HG03097 (cell line): ENCODE results near the gene GPR89A.
"Not testable (repeated sequence)": the region's sequence is repeated elsewhere in the genome, so short reads cannot be mapped to it uniquely, and the experiment has no call there.

Source experiments
- ATAC-seq: cut with Tn5 transposase; IDR thresholded peaks from one replicate; pipeline ENCODE4 v1.9.1; 2021; ENCODE audit not compliant: unreplicated experiment, low FRiP score

GPR89A gene

GRCh38 chr1:145607833-145608733 lies at the start of gene GPR89A:
TSS of gene GPR89A (plus strand) at chr1:145607988. CDS start at chr1:145608134, 146 bp downstream.
- peak; percentile 88 for ATAC-seq

- not testable (repeated sequence) for ATAC-seq
Observed at GRCh38 chr1:145586820-145587219, 21.0 kb upstream of the GPR89A start.

- ATAC-seq: not testable (repeated sequence)
Observed at GRCh38 chr1:145590806-145591205, 17.0 kb upstream of the GPR89A start.

- not testable (repeated sequence) for ATAC-seq
Observed at GRCh38 chr1:145592347-145592746, 15.4 kb upstream of the GPR89A start.

- not testable (repeated sequence) for ATAC-seq
Observed at GRCh38 chr1:145595421-145595820, 12.4 kb upstream of the GPR89A start.

- not testable (repeated sequence) for ATAC-seq
Observed at GRCh38 chr1:145596236-145596635, 11.6 kb upstream of the GPR89A start.

- ATAC-seq: not testable (repeated sequence)
Observed at GRCh38 chr1:145599426-145599825, 8.4 kb upstream of the GPR89A start.

GRCh38 chr1:145601593-145601992 lies 6.2 kb upstream of the GPR89A start:
- no peak for ATAC-seq

GRCh38 chr1:145606840-145607239 lies 948 bp upstream of the GPR89A start:
- ATAC-seq: not testable (repeated sequence)

GRCh38 chr1:145607289-145607688 lies 499 bp upstream of the GPR89A start:
- ATAC-seq: not testable (repeated sequence)

- ATAC-seq: not testable (repeated sequence)
Observed at GRCh38 chr1:145610744-145611143, 3.0 kb downstream of the GPR89A start.

- not testable (repeated sequence) for ATAC-seq
Observed at GRCh38 chr1:145620073-145620472, 12.3 kb downstream of the GPR89A start.

- not testable (repeated sequence) for ATAC-seq
Observed at GRCh38 chr1:145622177-145622576, 14.4 kb downstream of the GPR89A start.

- ATAC-seq: not testable (repeated sequence)
Observed at GRCh38 chr1:145636237-145636636, 28.4 kb downstream of the GPR89A start.

GRCh38 chr1:145641886-145642285 lies 34.1 kb downstream of the GPR89A start:
- not testable (repeated sequence) for ATAC-seq

- not testable (repeated sequence) for ATAC-seq
Observed at GRCh38 chr1:145643990-145644389, 36.2 kb downstream of the GPR89A start.

GRCh38 chr1:145656245-145656943 lies 48.6 kb downstream of the GPR89A start:
- not testable (repeated sequence) for ATAC-seq

- not testable (repeated sequence) for ATAC-seq
Observed at GRCh38 chr1:145662502-145662901, 54.7 kb downstream of the GPR89A start.

GRCh38 chr1:145665015-145665414 lies 57.2 kb downstream of the GPR89A start:
- not testable (repeated sequence) for ATAC-seq

- ATAC-seq: not testable (repeated sequence)
Observed at GRCh38 chr1:145670995-145671745, 63.4 kb downstream of the GPR89A start.

GRCh38 chr1:145673217-145673616 lies 65.4 kb downstream of the GPR89A start:
- not testable (repeated sequence) for ATAC-seq
